HG03135 (cell line): ENCODE results near the gene CLK3.

Experiments
- ATAC-seq: cut with Tn5 transposase; IDR thresholded peaks from one replicate; pipeline ENCODE4 v1.9.1; 2021; ENCODE audit warnings: mild to moderate bottlenecking, moderate library complexity; ENCODE audit not compliant: unreplicated experiment

Gene CLK3

DNA sequence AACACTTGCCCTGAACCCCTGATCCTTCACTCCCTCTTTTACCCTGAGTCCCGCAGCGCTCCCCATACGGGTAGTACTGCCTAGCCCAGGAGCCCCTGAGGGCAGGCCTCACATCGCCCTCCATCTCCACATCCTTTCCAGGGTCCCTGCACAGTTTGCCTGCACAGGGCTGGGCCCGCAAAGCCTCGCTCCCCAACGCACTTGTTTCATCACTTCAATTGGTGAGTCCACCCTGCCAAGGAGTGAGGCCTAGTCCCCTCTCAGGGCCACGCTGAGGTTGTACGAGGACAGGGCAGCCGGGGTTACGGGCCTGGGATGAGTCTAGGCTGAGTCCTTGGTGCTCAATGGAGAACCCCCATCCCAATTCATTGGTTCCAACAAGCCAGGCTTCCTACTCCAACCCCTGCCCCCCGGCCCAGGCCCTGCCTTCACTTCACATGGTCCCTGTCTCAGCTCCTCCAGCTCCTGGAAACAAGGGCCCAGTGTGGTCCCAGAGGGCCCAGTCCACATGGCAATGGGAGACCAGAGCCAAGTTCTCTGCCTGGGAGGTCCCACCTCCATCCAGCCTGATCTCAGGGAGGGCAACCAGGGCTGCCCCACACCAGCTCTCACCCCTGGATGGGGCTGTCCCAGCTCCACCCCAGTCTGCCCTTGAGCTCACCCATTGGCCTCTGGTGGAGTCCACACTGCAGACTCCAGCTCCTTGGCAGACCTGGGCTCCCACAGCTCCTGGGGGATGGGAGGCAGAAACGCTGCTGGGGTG, 12.4 kb upstream of the CLK3 start:
- no peak for ATAC-seq

- ATAC-seq = no peak
Observed at GRCh38 chr15:74603789-74604705, 11.6 kb upstream of the CLK3 start.

- no peak for ATAC-seq
Observed at GRCh38 chr15:74604983-74605794, 10.4 kb upstream of the CLK3 start.

GRCh38 chr15:74605795-74606150, 9.9 kb upstream of the CLK3 start:
- ATAC-seq = no peak

DNA sequence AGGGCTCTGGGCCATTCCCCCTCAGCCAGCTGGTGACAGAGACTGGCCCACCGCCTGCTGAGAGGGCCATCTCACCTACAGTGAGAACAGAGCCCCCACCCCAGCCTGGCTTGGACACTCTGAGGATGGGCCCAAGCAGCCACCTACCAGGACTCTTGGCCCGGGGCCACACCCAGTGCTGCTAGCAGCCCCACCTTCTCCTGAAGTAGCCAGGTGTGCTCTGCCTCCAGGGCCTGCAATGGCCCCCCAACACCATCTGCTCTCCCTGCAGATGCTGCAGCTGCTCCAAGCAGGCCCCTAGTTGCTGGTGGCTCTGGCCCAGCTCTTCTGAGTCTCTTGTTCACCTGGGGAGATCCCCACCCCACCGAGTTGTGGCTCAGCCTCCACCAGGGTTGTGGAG, 6.8 kb upstream of the CLK3 start:
- ATAC-seq = no peak

GRCh38 chr15:74609938-74610301, 5.7 kb upstream of the CLK3 start:
- no peak for ATAC-seq

- no peak for ATAC-seq
Observed at GRCh38 chr15:74610302-74610951, 5.2 kb upstream of the CLK3 start.

- ATAC-seq = no peak
Observed at GRCh38 chr15:74611341-74611740, 4.3 kb upstream of the CLK3 start.

- ATAC-seq = no peak
Observed at GRCh38 chr15:74611834-74612233, 3.8 kb upstream of the CLK3 start.

DNA sequence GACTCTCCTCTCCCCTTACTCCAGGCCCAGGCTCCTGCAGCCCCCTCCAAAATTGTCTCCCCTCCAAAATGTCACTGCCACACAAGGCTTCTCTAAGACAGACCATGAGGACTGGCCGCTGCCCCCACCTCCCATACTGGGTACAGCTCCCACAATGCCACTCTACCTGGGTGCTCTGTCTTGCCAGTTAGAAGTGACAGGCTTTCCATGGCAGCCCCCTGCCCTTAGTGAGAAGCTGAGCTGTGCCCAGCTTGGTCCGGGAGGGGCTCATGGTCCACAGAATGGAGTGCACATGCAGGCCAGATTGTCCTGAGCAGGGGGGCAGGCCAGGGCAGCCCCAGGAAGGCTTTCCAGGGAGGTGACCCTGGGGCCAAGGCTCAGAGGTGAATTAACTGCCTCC, 3.0 kb upstream of the CLK3 start:
- ATAC-seq = no peak

- ATAC-seq = no peak
Observed at GRCh38 chr15:74613089-74613952, 2.3 kb upstream of the CLK3 start.

- no peak for ATAC-seq
Observed at GRCh38 chr15:74613953-74614743, 1.5 kb upstream of the CLK3 start.

DNA sequence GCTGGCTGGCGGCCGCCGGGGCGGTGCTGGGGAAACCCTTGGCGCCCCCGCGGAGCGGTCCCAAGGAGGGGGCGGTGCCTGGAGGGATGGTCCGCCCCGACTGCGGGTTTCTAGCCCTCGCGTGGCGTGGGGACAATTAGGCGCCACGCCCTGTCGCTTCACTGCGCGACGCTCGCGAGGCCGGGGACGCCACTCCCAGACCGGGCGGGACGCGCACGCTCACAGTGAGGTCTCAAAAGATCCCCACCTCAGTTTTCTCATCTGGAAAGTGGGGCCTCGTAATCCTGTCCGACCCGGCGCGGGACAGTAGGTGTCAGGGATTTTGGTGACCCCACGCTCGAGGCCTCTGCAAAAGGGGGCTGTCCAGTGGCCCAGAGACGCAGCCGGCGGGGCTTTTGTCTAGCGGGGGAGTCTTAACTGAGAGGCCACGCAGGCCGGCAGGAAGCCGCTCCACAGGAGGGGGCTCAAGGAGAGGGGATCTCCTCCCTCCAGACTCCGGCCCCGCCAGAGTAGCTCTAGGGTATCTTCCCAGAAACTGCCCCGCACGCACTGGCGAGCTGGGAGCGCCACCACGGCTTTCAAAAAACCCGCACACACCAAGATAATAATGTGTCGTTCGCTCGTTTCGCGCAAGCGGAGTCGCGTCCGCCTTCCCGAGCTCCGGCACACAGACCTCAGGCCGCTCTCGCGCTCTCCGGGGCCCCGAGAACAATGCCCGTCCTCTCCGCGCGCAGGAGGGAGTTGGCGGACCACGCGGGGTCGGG, 710 bp upstream of the CLK3 start:
- peak; percentile 45 for ATAC-seq

DNA sequence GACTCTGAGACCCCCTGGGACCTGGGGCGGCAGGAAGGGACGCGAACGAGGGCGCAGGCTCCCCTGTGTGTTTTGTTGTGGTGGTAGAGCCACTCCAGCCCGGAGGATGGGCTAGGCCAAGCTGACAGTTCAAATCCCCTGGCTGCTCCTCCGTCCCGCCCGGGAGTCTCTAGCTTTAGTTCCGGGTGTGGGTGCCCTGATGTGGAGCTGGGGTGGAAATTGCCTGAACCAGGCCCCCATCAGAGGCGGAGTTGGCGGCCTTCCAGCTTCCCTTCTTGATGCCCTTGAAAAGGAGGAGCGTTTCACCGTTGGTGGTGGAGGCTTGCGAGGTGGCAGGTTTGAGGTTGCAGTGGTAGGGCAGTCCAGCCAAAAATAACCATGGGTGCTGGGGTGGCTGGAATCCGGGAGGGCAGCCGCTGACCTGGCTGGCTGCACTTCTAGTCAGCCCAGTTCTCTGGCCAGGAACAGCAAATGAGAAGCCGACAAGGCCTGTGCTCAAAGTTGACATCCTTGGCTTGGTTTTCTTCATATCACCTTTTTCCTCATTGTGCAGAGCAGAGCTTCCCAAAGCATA, 817 bp downstream of the CLK3 start:
- no peak for ATAC-seq

GRCh38 chr15:74616996-74617395, 1.4 kb downstream of the CLK3 start:
- no peak for ATAC-seq

GRCh38 chr15:74618841-74619596, 3.4 kb downstream of the CLK3 start:
- ATAC-seq = no peak

- no peak for ATAC-seq
Observed at GRCh38 chr15:74619916-74620635, 4.4 kb downstream of the CLK3 start.
